ENCODE measurements around the gene ZBTB7C. TPM values are rescaled to one million over a fixed set of nuclear protein-coding genes. Genes with fewer than 3 reads are reported as not detected.

Gene ZBTB7C
- total and polyA plus RNA-seq, 9 of the 15 experiments (the other 6 are each of a cell fraction or from before 2014, with no cell fraction given): not detected

GRCh38 chr18:48030616-48031480, 378.3 kb downstream of the ZBTB7C start:
- BruUV-seq (replicated peaks): no TSS peak
- H3K27me3 ChIP-seq (ENCODE audit: control insufficient read depth in 2 of 2, insufficient read depth in 2 of 2, low read length in 2 of 2): peaks cover 0 to 53% of the 10 kb centered on the region in 2 experiments; a peak in 2 of 5 replicates
- H2AFZ ChIP-seq (ENCODE audit: low read depth, low read length): no peak overlapping the region
- peaks cover 0 to 6% of the 10 kb centered on the region in 2 experiments; a peak in 2 of 5 replicates for H3K4me1 ChIP-seq (replicated peaks in 1 of 2; ENCODE audit: control insufficient read depth in 2 of 2, insufficient read depth in 2 of 2, low read length in 2 of 2)
- H3K4me2 ChIP-seq (ENCODE audit: insufficient read depth, low read length): no peak overlapping the region
- in situ Hi-C loops (cut with MboI): no loop called here
- 10% methylated on average over 4 of the region's 4 CpGs for WGBS (ENCODE audit: insufficient coverage, low coverage, missing lambda C conversion rate)
- H3K79me2 ChIP-seq (ENCODE audit: control insufficient read depth, insufficient read depth, low read length): no peaks in the 10 kb centered on the region
- DNase-seq (ENCODE audit: extremely low read depth in 1 of 4, low spot score in 3 of 4) (peak; percentile 28 to 44 (median 38)), FAIRE-seq (peak; percentile 73), ATAC-seq (peak; percentile 89)
- intact Hi-C loops (cut with micrococcal nuclease): loop anchor here (5.0 to 10.0 kb wide), 2 partner anchors 64 to 416 kb away; no protein-coding TSS in a partner anchor
- CTCF ChIA-PET (ENCODE audit: low intra/inter-chr PET ratio): interaction anchor here (0.6 to 1.2 kb wide), 3 partner anchors 9 to 415 kb away, joined by 3 to 5 read pairs (median 4); no protein-coding TSS in a partner anchor
- H4K20me1 ChIP-seq (replicated peaks; ENCODE audit: control insufficient read depth, insufficient read depth, low read length): peaks cover 4% of the 10 kb centered on the region
- no peak overlapping the region for H3K9ac ChIP-seq (ENCODE audit: insufficient read depth in 1 of 2, low read depth in 2 of 2, low read length in 2 of 2)
- no peaks in the 10 kb centered on the region for H3K9me3 ChIP-seq (replicated peaks; ENCODE audit: control insufficient read depth, insufficient read depth, low read depth, low read length)
- H3K4me3 ChIP-seq: no peak overlapping the region
- H3K27ac ChIP-seq (ENCODE audit: extremely low read depth, low read depth, low read length): no peak overlapping the region
- H3K9me1 ChIP-seq (ENCODE audit: control insufficient read depth, insufficient read depth, low read length): no peaks in the 10 kb centered on the region
- no peaks in the 10 kb centered on the region for H3K36me3 ChIP-seq (ENCODE audit: control insufficient read depth, insufficient read depth, low read length)
- POLR2A ChIA-PET: no interaction called here
- TF ChIP-seq RNF219 (CRISPR knock-in tag; IDR thresholded peaks at IDR 0.05): no peak
- TF ChIP-seq ZNF3 (CRISPR knock-in tag; IDR thresholded peaks at IDR 0.05): no peak
- TF ChIP-seq EWSR1 (IDR thresholded peaks at IDR 0.05; ENCODE audit: borderline replicate concordance, low read depth, partially characterized antibody): no peak
- no peak for TF ChIP-seq HCFC1 (IDR thresholded peaks at IDR 0.05; ENCODE audit: low read depth, low read length)
- TF ChIP-seq BCOR (IDR thresholded peaks at IDR 0.05): no peak
- TF ChIP-seq MEIS2 (IDR thresholded peaks at IDR 0.05; ENCODE audit: partially characterized antibody): no peak
- 0 out of 2 replicates have a peak, but pooled peaks have one; percentile 23 for TF ChIP-seq SMC3 (conservative IDR thresholded peaks at IDR 0.05; ENCODE audit: insufficient read depth, low read depth, low read length)
- no peak for TF ChIP-seq ZBTB34 (CRISPR knock-in tag; IDR thresholded peaks at IDR 0.05)
- TF ChIP-seq FOXK1 (CRISPR knock-in tag; IDR thresholded peaks at IDR 0.05; ENCODE audit: borderline replicate concordance): no peak
- TF ChIP-seq CBFB (CRISPR knock-in tag; IDR thresholded peaks at IDR 0.05): no peak
- TF ChIP-seq SMARCA5 (IDR thresholded peaks at IDR 0.05): no peak
- no peak for TF ChIP-seq KDM1A (IDR thresholded peaks at IDR 0.05)

Measured in K562 (cell line).